ENCODE results near the gene SIAH1.
A peak's percentile ranks its signal among the peaks of the same experiment; 100 is the strongest.
"Not testable (repeated sequence)": the region's sequence is repeated elsewhere in the genome, so short reads cannot be mapped to it uniquely, and the experiment has no call there.

SIAH1 gene

GRCh38 chr16:48409839-48410632, 24.8 kb upstream of the SIAH1 start:
- Mint-ChIP-seq H3K27ac (no peak overlapping the region), H3K4me3 (no peak overlapping the region), H3K4me1 (peaks cover 3% of the 10 kb centered on the region), H3K9me3 (no peaks in the 10 kb centered on the region), H3K27me3 (peaks cover 17% of the 10 kb centered on the region), H3K36me3 (no peaks in the 10 kb centered on the region)
- DNase-seq: no peak
- CTCF ChIA-PET: no interaction called here

GRCh38 chr16:48408688-48409087, 23.5 kb upstream of the SIAH1 start:
- no peak for DNase-seq
- Mint-ChIP-seq H3K9me3 (no peaks in the 10 kb centered on the region), H3K27me3 (peaks cover 17% of the 10 kb centered on the region), H3K4me3 (no peak overlapping the region), H3K36me3 (no peaks in the 10 kb centered on the region), H3K27ac (no peak overlapping the region), H3K4me1 (peaks cover 2% of the 10 kb centered on the region)
- CTCF ChIA-PET: no interaction called here

- Mint-ChIP-seq H3K4me3 (no peak overlapping the region), H3K36me3 (no peaks in the 10 kb centered on the region), H3K9me3 (no peaks in the 10 kb centered on the region), H3K4me1 (peaks cover 8% of the 10 kb centered on the region), H3K27ac (no peak overlapping the region), H3K27me3 (peaks cover 17% of the 10 kb centered on the region)
- CTCF ChIA-PET: no interaction called here
- no peak for DNase-seq
Observed at GRCh38 chr16:48405907-48406306, 20.7 kb upstream of the SIAH1 start.

GRCh38 chr16:48405153-48405552, 19.9 kb upstream of the SIAH1 start:
- DNase-seq: no peak
- Mint-ChIP-seq H3K4me1 (peaks cover 8% of the 10 kb centered on the region), H3K9me3 (no peaks in the 10 kb centered on the region), H3K4me3 (no peak overlapping the region), H3K36me3 (no peaks in the 10 kb centered on the region), H3K27me3 (peaks cover 16% of the 10 kb centered on the region), H3K27ac (no peak overlapping the region)
- CTCF ChIA-PET: no interaction called here

- H3K9me3 Mint-ChIP-seq, H3K4me1 Mint-ChIP-seq, H3K4me3 Mint-ChIP-seq, H3K36me3 Mint-ChIP-seq, H3K27me3 Mint-ChIP-seq, CTCF ChIA-PET, DNase-seq, H3K27ac Mint-ChIP-seq: not testable (repeated sequence)
Observed at GRCh38 chr16:48402547-48402946, 17.3 kb upstream of the SIAH1 start.

GRCh38 chr16:48395375-48395774, 10.2 kb upstream of the SIAH1 start:
- Mint-ChIP-seq H3K4me1 (peaks cover 5% of the 10 kb centered on the region), H3K27me3 (peaks cover 9% of the 10 kb centered on the region), H3K36me3 (no peaks in the 10 kb centered on the region), H3K27ac (no peak overlapping the region), H3K9me3 (no peaks in the 10 kb centered on the region), H3K4me3 (no peak overlapping the region)
- DNase-seq: no peak
- CTCF ChIA-PET: no interaction called here

- Mint-ChIP-seq H3K27me3 (peaks cover 10% of the 10 kb centered on the region), H3K4me1 (peaks cover 5% of the 10 kb centered on the region), H3K4me3 (no peak overlapping the region), H3K9me3 (no peaks in the 10 kb centered on the region), H3K27ac (no peak overlapping the region), H3K36me3 (no peaks in the 10 kb centered on the region)
- CTCF ChIA-PET: no interaction called here
- DNase-seq: no peak
Observed at GRCh38 chr16:48394355-48394703, 9.1 kb upstream of the SIAH1 start.

- peaks cover 5% of the 10 kb centered on the region for H3K4me1 Mint-ChIP-seq
- H3K36me3 Mint-ChIP-seq: no peaks in the 10 kb centered on the region
- H3K9me3 Mint-ChIP-seq: no peaks in the 10 kb centered on the region
- H3K27ac Mint-ChIP-seq: no peak overlapping the region
- no peak for DNase-seq
- H3K4me3 Mint-ChIP-seq: no peak overlapping the region
- CTCF ChIA-PET: interaction anchor here (1.1 kb wide), 1 partner anchor 39 kb away, joined by 3 read pairs; no protein-coding TSS in a partner anchor
- peaks cover 12% of the 10 kb centered on the region for H3K27me3 Mint-ChIP-seq
Observed at GRCh38 chr16:48393485-48394354, 8.5 kb upstream of the SIAH1 start.

GRCh38 chr16:48392407-48392806, 7.2 kb upstream of the SIAH1 start:
- Mint-ChIP-seq H3K27ac (no peak overlapping the region), H3K36me3 (no peaks in the 10 kb centered on the region), H3K4me1 (peaks cover 5% of the 10 kb centered on the region), H3K27me3 (peaks cover 10% of the 10 kb centered on the region), H3K4me3 (no peak overlapping the region), H3K9me3 (no peaks in the 10 kb centered on the region)
- CTCF ChIA-PET: no interaction called here
- no peak for DNase-seq

GRCh38 chr16:48386559-48387312, 1.5 kb upstream of the SIAH1 start:
- Mint-ChIP-seq H3K4me3 (peak overlapping the region; percentile 21), H3K9me3 (no peaks in the 10 kb centered on the region), H3K4me1 (peaks cover 15% of the 10 kb centered on the region), H3K27ac (no peak overlapping the region), H3K36me3 (peaks cover 2% of the 10 kb centered on the region), H3K27me3 (peaks cover 16% of the 10 kb centered on the region)
- DNase-seq: no peak
- CTCF ChIA-PET: interaction anchor here (1.7 kb wide), 1 partner anchor 237 kb away, joined by 5 read pairs; no protein-coding TSS in a partner anchor

GRCh38 chr16:48384520-48385252, 527 bp downstream of the SIAH1 start:
- Mint-ChIP-seq H3K4me1 (peaks cover 23% of the 10 kb centered on the region), H3K9me3 (no peaks in the 10 kb centered on the region), H3K4me3 (peak overlapping the region; percentile 90), H3K36me3 (peaks cover 3% of the 10 kb centered on the region), H3K27ac (peak overlapping the region; percentile 86), H3K27me3 (peaks cover 16% of the 10 kb centered on the region)
- CTCF ChIA-PET: interaction anchor here (1.2 to 1.8 kb wide), 4 partner anchors 15 to 239 kb away, joined by 3 to 7 read pairs (median 4); no protein-coding TSS in a partner anchor
- peak; percentile 63 for DNase-seq

GRCh38 chr16:48383877-48384519, 1.2 kb downstream of the SIAH1 start:
- peaks cover 6% of the 10 kb centered on the region for H3K36me3 Mint-ChIP-seq
- H3K27ac Mint-ChIP-seq: peak overlapping the region; percentile 86
- peaks cover 29% of the 10 kb centered on the region for H3K4me1 Mint-ChIP-seq
- CTCF ChIA-PET: interaction anchor here (0.6 to 1.8 kb wide), 4 partner anchors 15 to 239 kb away, joined by 3 to 7 read pairs (median 4); no protein-coding TSS in a partner anchor
- DNase-seq: no peak
- H3K4me3 Mint-ChIP-seq: peak overlapping the region; percentile 90
- H3K27me3 Mint-ChIP-seq: peaks cover 11% of the 10 kb centered on the region
- H3K9me3 Mint-ChIP-seq: no peaks in the 10 kb centered on the region

All from activated naive CD4-positive, alpha-beta T cell treated with anti-CD3 and anti-CD28 coated beads, Interleukin-2, amount 10 ng/mL, durations not matched to agents 7 days and 5 days (primary cell).